Right lobe of liver (tissue), 6 donors: Measurements from ENCODE around the gene B4GALT5. TPM values are rescaled to one million over a fixed set of nuclear protein-coding genes. Genes with fewer than 3 reads are reported as not detected.

ENCODE experiments used
- ATAC-seq, 4 donors: fragments of 200-7000 bp; cut with Tn5 transposase; one replicate each; pipeline ENCODE4 v1.9.1; 2020; ENCODE audit warnings: mild to moderate bottlenecking in 4 of 4, moderate library complexity in 4 of 4
- DNase-seq, 3 donors: peaks; one replicate each; pipeline ENCODE4 v3.0.0-alpha.2; 2020
- H3K27ac ChIP-seq, 3 donors: fragments of 200-600 bp; one replicate each; pipeline ENCODE4 v1.8.0; 2022
- H3K27me3 ChIP-seq, 2 donors: fragments of 200-600 bp; one replicate each; pipeline ENCODE4 v1.8.0; 2022
- H3K36me3 ChIP-seq, 4 donors: fragments of 200-600 bp; sonication (generic) in 1 of 4; one replicate each; pipeline versions ENCODE4 v1.5.1 to v1.8.0; 2017 to 2022; ENCODE audit warnings: control low read depth in 1 of 4
- H3K4me1 ChIP-seq, 4 donors: fragments of 200-600 bp; sonication (generic) in 1 of 4; one replicate each; pipeline versions ENCODE4 v1.5.1 to v1.8.0; 2017 to 2022; ENCODE audit warnings: control low read depth in 1 of 4
- H3K4me3 ChIP-seq, 3 donors: fragments of 200-600 bp; one replicate each; pipeline ENCODE4 v1.8.0; 2022
- H3K9me3 ChIP-seq, 4 donors: fragments of 200-600 bp; sonication (generic) in 1 of 4; one replicate each; pipeline versions ENCODE4 v1.5.1 to v1.8.0; 2017 to 2022; ENCODE audit warnings: control low read depth in 1 of 4
- POLR2A ChIP-seq: fragments of 450-650 bp; IDR thresholded peaks from one replicate; pipeline ENCODE4 v1.6.1; 2017; ENCODE audit warnings: antibody characterized with exemption, mild to moderate bottlenecking
- WGBS: methylation state at CpG from one replicate; pipeline ENCODE4 v1.1.6; 2018; ENCODE audit warnings: low coverage, low lambda C conversion rate; ENCODE audit not compliant: insufficient coverage; ENCODE audit errors: missing lambda C conversion rate; 5-methylcytosine and 5-hydroxymethylcytosine counted together
- intact Hi-C, 2 donors: fragments of 100-400 bp; cut with DNase I; formaldehyde crosslinking; loops; one replicate each; pipeline versions ENCODE4 v1.11.2 to v1.14.1; 2022
- total RNA-seq, 6 experiments: library from RNA; depleted of rRNA in 2 of 6; stranded (reverse); fragments of >200 nt in 2 of 6; fragmentation: NEBNext Ultra II Directional in 3 of 6; extraction: Animal tissue kit (Norgen Biotek cat#: 25700) in 3 of 6; gene quantifications; one replicate each; pipeline versions ENCODE4 v1.1.0 to v1.2.4, GENCODE V29; 2016 to 2023
- TF ChIP-seq, protein P1 (sequence below), 4 donors: fragments of 200-600 bp in 3 of 4; fragments of 450-650 bp in 1 of 4; IDR thresholded peaks; one replicate each; pipeline versions ENCODE4 v1.5.1 to v1.8.0; 2016 to 2022; ENCODE audit warnings: antibody characterized with exemption in 4 of 4, mild to moderate bottlenecking in 2 of 4
- donor health status: DM: no; HTN: yes; CAD: no.
- donor health status: DM: no; HTN: no; CAD: no.
- donor health status: DM: no; HTN: no; CAD: no.
- donor health status: DM: no; HTN: yes; CAD: no.
- donor health status: DM: no; HTN: yes; CAD: no.

Gene B4GALT5
- total RNA-seq, 6 experiments from 2014 or later: 9.5 to 32.6 (median 15.5) TPM

DNA sequence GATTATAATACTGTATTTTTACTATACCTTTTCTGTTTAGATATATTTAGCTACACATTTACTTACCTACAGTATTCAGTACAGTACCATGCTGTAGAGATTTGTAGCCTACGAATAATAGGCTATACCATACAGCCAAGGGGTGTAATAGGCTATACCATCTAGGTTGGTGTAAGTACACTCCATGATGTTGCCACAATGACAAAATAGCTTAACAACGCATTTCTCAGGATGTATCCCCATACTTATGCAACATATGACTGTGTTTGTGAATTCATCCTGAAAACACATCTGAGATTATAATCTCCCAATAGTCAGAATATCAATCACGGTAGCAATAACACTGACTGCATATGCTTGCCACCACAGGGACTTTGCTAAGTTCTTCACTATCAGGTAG is 20.7 kb downstream of the B4GALT5 start:
- ATAC-seq (no peak), DNase-seq (no peak)
- intact Hi-C loops: no loop called here
- Histone ChIP-seq H3K36me3 (no peaks in the 10 kb centered on the region), H3K9me3 (no peaks in the 10 kb centered on the region), H3K27me3 (no peaks in the 10 kb centered on the region), H3K27ac (peak overlapping the region in 1 of 3 donors; percentile 29), H3K4me1 (peaks cover 0 to 87% (median 23%) of the 10 kb centered on the region in 4 donors), H3K4me3 (no peak overlapping the region)
- WGBS: 47% methylated on average over 3 of the region's 3 CpGs
- TF ChIP-seq, protein P1, sequence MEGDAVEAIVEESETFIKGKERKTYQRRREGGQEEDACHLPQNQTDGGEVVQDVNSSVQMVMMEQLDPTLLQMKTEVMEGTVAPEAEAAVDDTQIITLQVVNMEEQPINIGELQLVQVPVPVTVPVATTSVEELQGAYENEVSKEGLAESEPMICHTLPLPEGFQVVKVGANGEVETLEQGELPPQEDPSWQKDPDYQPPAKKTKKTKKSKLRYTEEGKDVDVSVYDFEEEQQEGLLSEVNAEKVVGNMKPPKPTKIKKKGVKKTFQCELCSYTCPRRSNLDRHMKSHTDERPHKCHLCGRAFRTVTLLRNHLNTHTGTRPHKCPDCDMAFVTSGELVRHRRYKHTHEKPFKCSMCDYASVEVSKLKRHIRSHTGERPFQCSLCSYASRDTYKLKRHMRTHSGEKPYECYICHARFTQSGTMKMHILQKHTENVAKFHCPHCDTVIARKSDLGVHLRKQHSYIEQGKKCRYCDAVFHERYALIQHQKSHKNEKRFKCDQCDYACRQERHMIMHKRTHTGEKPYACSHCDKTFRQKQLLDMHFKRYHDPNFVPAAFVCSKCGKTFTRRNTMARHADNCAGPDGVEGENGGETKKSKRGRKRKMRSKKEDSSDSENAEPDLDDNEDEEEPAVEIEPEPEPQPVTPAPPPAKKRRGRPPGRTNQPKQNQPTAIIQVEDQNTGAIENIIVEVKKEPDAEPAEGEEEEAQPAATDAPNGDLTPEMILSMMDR (IDR thresholded peaks at IDR 0.05): no peak
- no peak for TF ChIP-seq POLR2A

DNA sequence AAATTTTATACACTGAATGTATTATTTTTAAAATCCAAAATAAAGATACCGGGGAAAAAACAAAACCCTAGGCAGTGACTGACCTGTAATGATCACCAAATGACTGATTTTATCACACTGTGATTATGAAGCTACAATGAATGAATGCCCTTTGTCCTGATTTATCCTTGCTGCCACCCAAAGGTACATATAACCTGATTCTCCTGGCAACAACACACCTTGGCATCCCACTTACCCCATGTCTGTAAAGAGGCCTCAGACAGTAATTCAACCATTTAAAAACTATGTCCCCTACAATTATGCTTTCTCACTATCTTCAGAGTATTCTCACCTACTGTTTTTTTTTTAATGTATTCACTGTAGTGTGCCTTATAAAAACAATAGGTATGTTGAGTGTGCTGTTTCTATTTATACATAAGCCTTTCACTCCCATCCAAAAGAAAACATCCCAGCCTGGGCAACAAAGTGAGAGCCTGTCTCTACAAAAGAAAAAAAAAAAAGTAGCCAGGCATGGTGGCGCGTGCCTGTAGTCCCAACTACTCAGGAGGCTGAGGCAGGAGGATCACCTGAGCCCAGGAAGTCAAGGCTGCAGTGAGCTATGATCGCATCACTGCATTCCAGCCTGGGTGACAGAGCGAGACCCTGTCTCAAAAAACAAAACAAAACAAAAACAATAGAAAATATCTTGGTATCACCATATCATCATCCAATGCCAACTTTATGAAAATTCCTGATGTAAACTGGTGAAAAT is 21.7 kb downstream of the B4GALT5 start:
- Histone ChIP-seq H3K9me3 (no peaks in the 10 kb centered on the region), H3K4me3 (no peak overlapping the region), H3K4me1 (peaks cover 0 to 89% (median 25%) of the 10 kb centered on the region in 4 donors), H3K27ac (peak overlapping the region; percentile 58 to 93 (median 83)), H3K27me3 (no peaks in the 10 kb centered on the region), H3K36me3 (no peaks in the 10 kb centered on the region)
- intact Hi-C loops: no loop called here
- no peak for DNase-seq
- TF ChIP-seq, protein P1 (IDR thresholded peaks at IDR 0.05): no peak
- TF ChIP-seq POLR2A: no peak
- 84% methylated on average over 5 of the region's 5 CpGs for WGBS
- ATAC-seq: peak; percentile 34 to 48 (median 38)

DNA sequence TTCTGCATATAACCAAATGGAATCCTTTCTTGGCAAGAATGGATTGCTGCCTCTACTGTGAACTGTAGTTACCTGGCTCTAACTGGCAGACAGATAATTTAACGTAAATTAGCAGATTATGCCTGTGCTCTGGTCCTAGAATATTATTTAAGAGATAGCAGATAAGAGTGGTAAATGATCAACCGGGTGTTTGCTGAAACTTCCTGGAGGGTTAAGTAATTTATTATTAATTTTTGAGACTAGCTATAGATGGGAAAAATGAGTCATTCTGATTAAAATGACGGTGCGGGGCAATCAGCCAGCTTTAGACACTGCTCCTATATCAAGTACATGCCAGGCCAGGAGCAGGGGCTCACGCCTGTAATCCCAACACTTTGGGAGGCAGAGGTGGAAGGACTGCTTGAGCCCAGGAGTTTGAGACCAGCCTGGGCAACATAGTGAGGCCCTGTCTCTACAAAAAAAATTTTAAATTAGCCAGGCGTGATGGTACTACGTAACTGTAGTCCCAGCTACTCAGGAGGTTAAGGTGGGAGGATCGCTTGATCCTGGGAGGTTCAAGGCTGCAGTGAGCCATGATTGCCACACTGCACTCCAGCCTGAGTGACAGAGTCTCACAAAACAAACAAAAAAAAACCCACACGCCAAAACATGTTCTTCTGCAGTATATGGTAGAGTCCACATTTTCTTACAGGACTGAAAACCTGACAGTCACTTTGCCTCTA is 22.6 kb downstream of the B4GALT5 start:
- Histone ChIP-seq H3K4me1 (peaks cover 0 to 89% (median 25%) of the 10 kb centered on the region in 4 donors), H3K4me3 (peak overlapping the region in 2 of 3 donors; percentile 2 to 9), H3K27ac (peak overlapping the region; percentile 58 to 93 (median 83)), H3K27me3 (no peaks in the 10 kb centered on the region), H3K9me3 (no peaks in the 10 kb centered on the region), H3K36me3 (no peaks in the 10 kb centered on the region)
- intact Hi-C loops: no loop called here
- DNase-seq (peak; percentile 69 to 83 (median 81)), ATAC-seq (peak; percentile 66 to 81 (median 72))
- no peak for TF ChIP-seq POLR2A
- TF ChIP-seq, protein P1 (IDR thresholded peaks at IDR 0.05): no peak
- 11% methylated on average over 9 of the region's 9 CpGs for WGBS

DNA sequence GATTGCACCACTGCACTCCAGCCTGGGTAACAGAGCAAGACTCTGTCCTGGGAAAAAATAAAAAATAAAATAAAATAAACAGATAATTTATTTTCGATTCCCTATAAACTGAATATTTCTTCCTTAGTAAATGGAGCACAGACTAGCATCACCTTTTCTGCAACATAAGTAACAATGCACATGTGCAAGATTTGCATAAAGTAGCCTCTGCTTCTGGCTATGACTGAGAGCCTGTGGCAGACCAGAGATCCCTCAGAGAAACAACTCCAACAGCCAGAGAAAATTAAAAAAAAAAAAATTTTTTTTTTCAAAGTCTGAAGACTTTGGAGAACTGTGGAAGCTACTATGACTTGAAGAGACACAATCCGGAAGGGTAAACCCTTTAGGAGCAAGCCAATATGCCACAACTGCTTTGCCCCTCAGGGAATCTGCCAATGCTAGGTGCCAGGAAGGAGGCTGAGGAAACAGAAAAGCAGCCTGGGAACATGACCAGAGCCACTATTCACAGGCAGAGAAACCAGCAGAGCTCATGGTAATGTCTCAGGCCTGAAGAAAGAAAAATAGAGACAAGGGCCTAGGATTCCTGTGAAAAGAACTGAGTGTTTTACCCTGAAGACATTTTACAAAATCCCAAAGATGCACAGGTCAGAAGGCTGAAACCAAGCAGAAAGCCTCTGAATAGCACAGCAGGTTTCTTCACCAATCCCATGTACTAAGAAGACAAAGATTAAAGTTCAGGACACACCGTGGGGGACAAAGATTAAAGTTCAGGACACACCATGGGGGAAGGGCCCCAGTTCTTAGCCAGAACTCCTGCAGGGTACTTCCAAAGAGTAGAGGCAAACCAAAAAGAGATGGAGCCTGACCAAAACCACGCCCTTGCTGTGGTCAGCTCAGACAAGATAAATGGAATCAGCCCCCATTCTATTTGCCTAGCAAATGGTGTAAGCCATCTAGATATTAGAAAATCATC is 25.8 kb downstream of the B4GALT5 start:
- Histone ChIP-seq H3K4me1 (peaks cover 0 to 78% (median 25%) of the 10 kb centered on the region in 4 donors), H3K4me3 (no peak overlapping the region), H3K27ac (peak overlapping the region; percentile 25 to 64 (median 62)), H3K27me3 (no peaks in the 10 kb centered on the region), H3K36me3 (no peaks in the 10 kb centered on the region), H3K9me3 (no peaks in the 10 kb centered on the region)
- peak; percentile 36 to 64 (median 59) for ATAC-seq
- 37% methylated on average over 4 of the region's 4 CpGs for WGBS
- DNase-seq: peak in 2 of 3 donors; percentile 42 to 79
- intact Hi-C loops: loop anchor here in 1 of 2 donors (10.0 kb wide), 1 partner anchor 73 kb away; no protein-coding TSS in a partner anchor
- TF ChIP-seq POLR2A: no peak
- TF ChIP-seq, protein P1 (IDR thresholded peaks at IDR 0.05): no peak
